SU-DHL-6 (cell line): Measurements from ENCODE around the gene DOCK8.

Experiments used
- H2AFZ ChIP-seq: fragments of 200-600 bp; sonication (generic); 2 replicates; pipeline ENCODE4 v1.6.1; 2014; ENCODE audit warnings: low read depth, mild to moderate bottlenecking, moderate library complexity, mixed read lengths, antibody characterized with exemption, low read length; ENCODE audit not compliant: severe bottlenecking
- H3F3A ChIP-seq: fragments of 200-600 bp; shearing (Covaris generic); 2 replicates; pipeline ENCODE4 v1.6.0; 2016; ENCODE audit warnings: antibody characterized with exemption, mild to moderate bottlenecking; ENCODE audit not compliant: insufficient read depth
- H3K27ac ChIP-seq: fragments of 200-600 bp; sonication (generic); 2 replicates; pipeline ENCODE4 v1.5.1; 2016; ENCODE audit warnings: low read depth, mild to moderate bottlenecking, low read length, moderate library complexity, mixed read lengths
- H3K27me3 ChIP-seq: fragments of 200-600 bp; sonication (generic), shearing (Covaris generic); 2 replicates; pipeline ENCODE4 v1.6.0; 2014; ENCODE audit warnings: mild to moderate bottlenecking, low read length
- H3K36me3 ChIP-seq: fragments of 200-600 bp; sonication (generic); 2 replicates; pipeline ENCODE4 v1.6.1; 2014; ENCODE audit warnings: mild to moderate bottlenecking, low read length, mixed read lengths
- H3K4me2 ChIP-seq: fragments of 300-600, 200-600 bp; shearing (Covaris generic), sonication (generic); 2 replicates; pipeline ENCODE4 v1.6.0; 2014; ENCODE audit warnings: low read length, low read depth, mild to moderate bottlenecking; ENCODE audit not compliant: poor library complexity, severe bottlenecking
- H3K4me3 ChIP-seq: fragments of 200-600 bp; sonication (generic); 2 replicates; pipeline ENCODE4 v1.5.1; 2014; ENCODE audit warnings: antibody characterized with exemption, low read length, mild to moderate bottlenecking, mixed read lengths; ENCODE audit not compliant: insufficient read depth, poor library complexity, severe bottlenecking
- H3K79me2 ChIP-seq: fragments of 200-600 bp; sonication (generic); 2 replicates; pipeline ENCODE4 v1.6.1; 2014; ENCODE audit warnings: mild to moderate bottlenecking, low read length, moderate library complexity; ENCODE audit not compliant: insufficient read depth
- H3K9ac ChIP-seq: fragments of 200-600 bp; sonication (generic); 2 replicates; pipeline ENCODE4 v1.7.0; 2014; ENCODE audit warnings: mild to moderate bottlenecking, low read length
- H3K9me2 ChIP-seq: fragments of 200-600 bp; sonication (generic); replicated peaks from 2 replicates; pipeline ENCODE4 v1.6.1; 2014; ENCODE audit warnings: low read length; ENCODE audit not compliant: insufficient read depth
- H3K9me3 ChIP-seq: fragments of 200-600 bp; sonication (generic); 2 replicates; pipeline ENCODE4 v1.6.1; 2014; ENCODE audit warnings: low read length, mixed read lengths; ENCODE audit not compliant: insufficient read depth
- H4K20me1 ChIP-seq: fragments of 200-600 bp; sonication (generic); 2 replicates; pipeline ENCODE4 v1.6.1; 2014; ENCODE audit warnings: low read depth, mild to moderate bottlenecking, antibody characterized with exemption, low read length, moderate library complexity, mixed read lengths
- CTCF ChIP-seq: fragments of 200-600 bp; sonication (generic); IDR thresholded peaks from one replicate; pipeline ENCODE4 v1.5.1; 2017; ENCODE audit warnings: antibody characterized with exemption, mild to moderate bottlenecking, low read length, moderate library complexity; ENCODE audit not compliant: insufficient read depth, poor library complexity, severe bottlenecking
- EZH2phosphoT487 ChIP-seq: fragments of 200-600 bp; sonication (generic), shearing (Covaris generic); conservative IDR thresholded peaks from 2 replicates; pipeline ENCODE4 v1.6.1; 2018; ENCODE audit warnings: mild to moderate bottlenecking, antibody characterized with exemption, low read length, moderate library complexity, mixed read lengths

Gene DOCK8

GRCh38 chr9:445033-445432, 230.4 kb downstream of the DOCK8 start:
- Histone ChIP-seq H3K9ac (no peak overlapping the region), H4K20me1 (no peaks in the 10 kb centered on the region), H3K27me3 (no peaks in the 10 kb centered on the region), H3K9me2 (no peaks in the 10 kb centered on the region), H3K79me2 (no peaks in the 10 kb centered on the region), H3F3A (no peaks in the 10 kb centered on the region), H3K4me2 (no peak overlapping the region), H3K36me3 (peaks cover 37% of the 10 kb centered on the region), H2AFZ (no peak overlapping the region), H3K27ac (no peak overlapping the region), H3K4me3 (no peak overlapping the region), H3K9me3 (no peaks in the 10 kb centered on the region)
- TF ChIP-seq CTCF = no peak
- no peak for TF ChIP-seq EZH2phosphoT487

GRCh38 chr9:446074-446699, 231.5 kb downstream of the DOCK8 start:
- Histone ChIP-seq H3K9me2 (no peaks in the 10 kb centered on the region), H3K27ac (no peak overlapping the region), H2AFZ (no peak overlapping the region), H4K20me1 (no peaks in the 10 kb centered on the region), H3K9me3 (no peaks in the 10 kb centered on the region), H3K4me3 (no peak overlapping the region), H3K4me2 (no peak overlapping the region), H3K36me3 (peaks cover 43% of the 10 kb centered on the region), H3K79me2 (no peaks in the 10 kb centered on the region), H3K9ac (no peak overlapping the region), H3F3A (no peaks in the 10 kb centered on the region), H3K27me3 (no peaks in the 10 kb centered on the region)
- TF ChIP-seq EZH2phosphoT487 (no peak), CTCF (no peak)

- Histone ChIP-seq H3K9ac (no peak overlapping the region), H3K4me3 (no peak overlapping the region), H3K9me2 (no peaks in the 10 kb centered on the region), H3K9me3 (no peaks in the 10 kb centered on the region), H4K20me1 (no peaks in the 10 kb centered on the region), H3K27ac (no peak overlapping the region), H3K27me3 (no peaks in the 10 kb centered on the region), H3K79me2 (no peaks in the 10 kb centered on the region), H3K36me3 (peaks cover 35% of the 10 kb centered on the region), H3K4me2 (no peak overlapping the region), H2AFZ (no peak overlapping the region), H3F3A (no peaks in the 10 kb centered on the region)
- TF ChIP-seq EZH2phosphoT487 (no peak), CTCF (no peak)
These were observed 232.8 kb downstream of the DOCK8 start for GRCh38 chr9:447230-448025.
